ENCODE measurements around the gene ASCC1. TPM values are rescaled to one million over a fixed set of nuclear protein-coding genes. Genes with fewer than 3 reads are reported as not detected.

Gene ASCC1
- total and polyA plus RNA-seq, 2 donors (not counting 3 experiments of a cell fraction or from before 2014, with no cell fraction given): 16.0 to 24.9 TPM

GRCh38 chr10:72106896-72107295 is 109.2 kb downstream of the ASCC1 start:
- dilution Hi-C loops (cut with MboI; ENCODE audit: extremely low pct_ligation_motif_present, low sequenced_read_pairs): no loop called here
- intact Hi-C loops (cut with micrococcal nuclease): no loop called here
- H3K27me3 ChIP-seq (ENCODE audit: control insufficient read depth in 2 of 2, insufficient read depth in 2 of 2, low read length in 2 of 2): no peaks in the 10 kb centered on the region
- ChIA-PET POLR2A (interaction anchor here (0.7 kb wide), 1 partner anchor 22 kb away, joined by 4 read pairs; no protein-coding TSS in a partner anchor), CTCF (interaction anchor here (0.6 kb wide), 1 partner anchor 16 kb away, joined by 3 read pairs; no protein-coding TSS in a partner anchor)
- H3K9me1 ChIP-seq (replicated peaks; ENCODE audit: control insufficient read depth, extremely low read depth, insufficient read depth, low read length): no peaks in the 10 kb centered on the region
- TF ChIP-seq POLR2AphosphoS5 (IDR thresholded peaks at IDR 0.05; ENCODE audit: insufficient read depth, low read depth, low read length) (no peak), MAX (IDR thresholded peaks at IDR 0.05; ENCODE audit: insufficient read depth, insufficient read length) (no peak), CTCF (IDR thresholded peaks at IDR 0.05; ENCODE audit: extremely low read depth in 1 of 2, insufficient read depth in 1 of 2, low read depth in 1 of 2, low read length in 2 of 2) (no peak), EZH2 (IDR thresholded peaks at IDR 0.05; ENCODE audit: borderline replicate concordance, low read depth, low read length, severe bottlenecking) (no peak), GATA2 (IDR thresholded peaks at IDR 0.05; ENCODE audit: insufficient read depth, insufficient read length, low read depth, low read length) (no peak), FOS (IDR thresholded peaks at IDR 0.05; ENCODE audit: borderline replicate concordance, insufficient read depth, low read length) (no peak), MYC (IDR thresholded peaks at IDR 0.05; ENCODE audit: low read depth, low read length) (no peak), JUN (IDR thresholded peaks at IDR 0.05; ENCODE audit: borderline replicate concordance, insufficient read depth, insufficient read length, low read depth) (no peak), POLR2A (IDR thresholded peaks at IDR 0.05; ENCODE audit: low read depth, low read length) (no peak)
- DNase-seq (ENCODE audit: low read depth, low spot score): no peak
- H3K9me3 ChIP-seq (replicated peaks; ENCODE audit: control insufficient read depth, insufficient read depth, low read length): no peaks in the 10 kb centered on the region
- H3K9ac ChIP-seq (replicated peaks; ENCODE audit: extremely low read depth, insufficient read depth, low read length): no peak overlapping the region
- no peak for FAIRE-seq
- no peaks in the 10 kb centered on the region for H3K79me2 ChIP-seq (ENCODE audit: control insufficient read depth, insufficient read depth, low read length)
- H3K36me3 ChIP-seq (ENCODE audit: control insufficient read depth in 2 of 2, extremely low read depth in 1 of 2, insufficient read depth in 2 of 2, low read length in 2 of 2): peaks cover 0 to 2% of the 10 kb centered on the region in 2 experiments
- H3K4me2 ChIP-seq (ENCODE audit: insufficient read depth, low read length): no peak overlapping the region
- H2AFZ ChIP-seq (ENCODE audit: low read depth, low read length): no peak overlapping the region
- BruUV-seq (replicated peaks): no TSS peak
- H3K4me3 ChIP-seq (replicated peaks in 1 of 3; ENCODE audit: insufficient read depth in 1 of 3, low read depth in 1 of 3, low read length in 3 of 3): no peak overlapping the region
- no peaks in the 10 kb centered on the region for H4K20me1 ChIP-seq (replicated peaks; ENCODE audit: control insufficient read depth, extremely low read depth, insufficient read depth, low read length)
- H3K27ac ChIP-seq (ENCODE audit: insufficient read depth, low read depth, low read length): no peak overlapping the region
- H3K4me1 ChIP-seq (ENCODE audit: control insufficient read depth, extremely low read depth, insufficient read depth, low read length): no peaks in the 10 kb centered on the region
